ES-I3 (cell line): Measurements from ENCODE around the gene PLD2.
"Not testable (repeated sequence)": the region's sequence is repeated elsewhere in the genome, so short reads cannot be mapped to it uniquely, and the experiment has no call there.

Experiments used
- H3K36me3 ChIP-seq: 2 replicates; pipeline ENCODE4 v1.6.1; 2013; ENCODE audit warnings: mild to moderate bottlenecking, low read length, control low read depth, moderate library complexity; ENCODE audit not compliant: insufficient read depth
- H3K4me1 ChIP-seq: 2 replicates; pipeline ENCODE4 v1.6.1; 2013; ENCODE audit warnings: mild to moderate bottlenecking, control low read depth, low read length; ENCODE audit not compliant: insufficient read depth
- H3K9ac ChIP-seq: 2 replicates; pipeline ENCODE4 v1.6.1; 2013; ENCODE audit warnings: low read depth, mild to moderate bottlenecking, low read length, moderate library complexity
- H3K9me3 ChIP-seq: 2 replicates; pipeline ENCODE4 v1.6.1; 2013; ENCODE audit warnings: mild to moderate bottlenecking, low read length, moderate library complexity; ENCODE audit not compliant: control insufficient read depth, insufficient read depth

PLD2 gene

DNA sequence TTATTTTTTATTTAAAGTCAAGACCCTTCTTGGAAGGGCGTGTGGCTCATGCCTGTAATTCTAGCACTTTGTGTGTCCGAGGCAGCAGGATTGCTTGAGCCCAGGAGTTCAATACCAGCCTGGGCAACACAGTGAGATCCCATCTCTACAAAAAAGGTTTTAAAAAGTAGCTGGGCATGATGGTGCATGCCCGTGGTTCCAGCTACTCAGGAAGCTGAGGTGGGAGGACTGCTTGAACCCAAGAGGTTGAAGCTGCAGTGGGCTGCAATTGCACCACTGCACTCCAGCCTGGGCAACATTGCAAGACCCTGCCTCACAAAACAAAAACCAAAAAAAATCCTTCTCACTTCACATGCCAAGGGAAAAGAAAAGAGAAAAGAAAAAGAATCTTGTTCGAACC lies 55.8 kb downstream of the PLD2 start:
- no peaks in the 10 kb centered on the region for H3K9me3 ChIP-seq
- H3K4me1 ChIP-seq = peaks cover 27% of the 10 kb centered on the region
- H3K9ac ChIP-seq = no peak overlapping the region
- no peaks in the 10 kb centered on the region for H3K36me3 ChIP-seq

DNA sequence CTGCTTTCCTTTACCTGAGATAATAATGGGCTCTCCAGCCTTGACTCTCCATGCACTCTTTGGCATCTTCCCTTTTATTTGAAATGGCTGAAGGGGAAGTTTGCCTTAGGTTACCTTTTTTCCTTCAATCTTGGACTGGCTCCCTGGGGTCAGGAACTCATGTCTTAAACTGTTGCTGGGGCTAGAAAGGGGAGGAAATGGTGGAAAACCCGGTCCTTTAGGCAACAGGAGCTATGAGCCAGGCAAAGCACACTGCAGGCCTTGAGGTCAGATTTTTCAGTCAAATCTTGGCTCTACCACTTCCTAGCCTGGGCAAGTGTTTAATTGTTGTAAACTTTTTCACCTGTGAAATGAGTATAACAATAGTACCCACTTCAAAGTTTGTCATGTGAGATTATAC lies 56.4 kb downstream of the PLD2 start:
- no peaks in the 10 kb centered on the region for H3K36me3 ChIP-seq
- H3K4me1 ChIP-seq = peaks cover 23% of the 10 kb centered on the region
- no peaks in the 10 kb centered on the region for H3K9me3 ChIP-seq
- no peak overlapping the region for H3K9ac ChIP-seq

DNA sequence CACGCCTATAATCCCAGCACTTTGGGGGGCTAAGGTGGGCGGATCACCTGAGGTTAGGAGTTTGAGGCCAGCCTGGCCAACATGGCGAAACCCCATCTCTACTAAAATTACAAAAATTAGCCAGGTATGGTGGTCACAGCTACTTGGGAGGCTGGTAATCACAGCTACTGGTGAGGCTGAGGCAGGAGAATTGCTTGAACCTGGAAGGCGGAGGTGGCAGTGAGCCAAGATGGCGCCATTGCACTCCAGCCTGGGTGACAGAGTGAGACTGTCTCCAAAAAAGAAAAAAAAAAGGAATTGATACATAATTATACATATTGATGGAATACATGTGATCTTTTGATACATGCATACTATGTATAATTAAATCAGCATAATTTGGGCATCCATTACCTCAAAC lies 60.6 kb downstream of the PLD2 start:
- not testable (repeated sequence) for H3K4me1 ChIP-seq, H3K9me3 ChIP-seq, H3K9ac ChIP-seq, H3K36me3 ChIP-seq

DNA sequence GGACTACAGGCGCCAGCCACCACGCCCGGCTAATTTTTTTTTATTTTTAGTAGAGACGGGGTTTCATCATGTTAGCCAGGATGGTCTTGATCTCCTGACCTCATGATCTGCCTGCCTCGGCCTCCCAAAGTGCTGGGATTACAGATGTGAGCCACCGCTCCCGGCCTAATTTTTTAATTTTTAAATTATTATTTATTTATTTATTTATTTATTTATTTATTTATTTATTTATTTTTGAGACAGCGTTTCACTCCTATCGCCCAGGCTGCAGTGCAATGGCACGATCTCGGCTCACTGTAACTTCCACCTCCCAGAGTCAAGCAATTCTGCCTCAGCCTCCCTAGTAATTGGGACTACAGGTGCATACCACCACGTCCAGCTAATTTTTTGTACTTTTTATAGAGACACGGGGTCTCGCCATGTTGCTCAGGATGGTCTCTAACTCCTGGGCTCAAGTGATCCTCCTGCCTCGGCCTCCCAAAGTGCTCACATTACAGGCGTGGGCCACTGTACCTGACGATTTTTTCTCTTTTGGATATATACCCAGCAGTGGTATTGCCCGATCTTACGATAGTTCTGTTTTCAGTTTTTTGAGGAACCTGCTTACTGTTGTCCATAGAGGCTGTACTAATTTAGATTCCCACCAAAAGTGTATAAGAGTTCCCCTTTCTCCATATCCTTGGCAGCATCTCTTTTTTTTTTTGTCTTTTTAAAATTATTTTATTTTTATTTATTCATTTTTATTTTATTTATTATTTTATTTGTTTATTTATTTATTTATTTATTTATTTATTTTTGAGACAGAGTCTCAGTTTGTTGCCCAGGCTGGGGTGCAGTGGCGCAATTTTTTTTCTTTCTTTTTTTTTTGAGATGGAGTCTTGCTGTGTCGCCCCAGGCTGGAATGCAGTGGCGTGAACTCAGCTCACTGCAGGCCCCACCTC lies 62.4 kb downstream of the PLD2 start:
- H3K9ac ChIP-seq, H3K36me3 ChIP-seq, H3K4me1 ChIP-seq: not testable (repeated sequence)

DNA sequence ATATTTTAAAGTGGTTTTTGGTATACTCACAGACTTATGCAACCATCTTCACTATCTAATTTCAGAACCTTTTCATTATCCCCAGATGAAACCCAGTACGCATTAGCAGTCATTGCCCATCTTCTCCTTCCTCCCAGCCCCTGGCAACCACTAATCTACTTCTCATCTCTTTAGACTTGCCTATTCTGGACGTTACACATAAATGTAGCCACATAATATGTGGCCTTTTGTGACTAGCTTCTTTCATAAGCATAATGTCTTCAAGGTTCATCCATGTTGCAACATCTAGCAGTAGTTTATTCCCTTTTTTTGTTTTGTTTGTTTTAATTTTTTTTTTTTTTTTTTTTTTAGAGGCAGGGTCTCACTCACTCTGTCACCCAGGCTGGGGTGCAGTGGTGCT lies 63.9 kb downstream of the PLD2 start:
- Histone ChIP-seq H3K36me3 (no peaks in the 10 kb centered on the region), H3K9ac (no peak overlapping the region), H3K4me1 (no peaks in the 10 kb centered on the region), H3K9me3 (no peaks in the 10 kb centered on the region)

More for the DNA sequence above, 62.4 kb downstream of the PLD2 start:
- not testable (repeated sequence) for H3K9me3 ChIP-seq

DNA sequence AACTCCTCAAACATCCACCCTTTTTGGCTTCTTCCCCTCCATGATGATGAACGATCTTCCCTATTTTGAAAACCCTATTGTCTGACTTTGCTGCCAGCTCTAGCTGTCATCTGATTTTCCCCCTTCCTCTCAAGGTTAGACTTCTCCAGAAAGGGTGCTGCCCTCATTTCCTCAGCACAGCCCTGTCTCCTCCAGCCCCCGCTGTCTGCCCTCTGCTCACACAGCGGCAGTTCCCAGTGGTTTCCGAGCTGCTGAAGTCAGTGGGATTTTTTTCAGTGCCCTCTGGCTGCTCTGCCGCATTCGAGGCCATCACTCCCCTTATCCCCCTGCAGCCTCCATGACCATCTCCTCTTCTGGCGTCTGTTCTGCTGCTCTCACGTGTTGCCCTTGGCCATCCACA lies 65.8 kb downstream of the PLD2 start:
- no peaks in the 10 kb centered on the region for H3K4me1 ChIP-seq
- H3K9me3 ChIP-seq = no peaks in the 10 kb centered on the region
- no peaks in the 10 kb centered on the region for H3K36me3 ChIP-seq
- H3K9ac ChIP-seq = no peak overlapping the region
